ENCODE results near the gene LSM3.
"Not testable (repeated sequence)": the region's sequence is repeated elsewhere in the genome, so short reads cannot be mapped to it uniquely, and the experiment has no call there.

The LSM3 gene

GRCh38 chr3:14223595-14223994, 45.0 kb downstream of the LSM3 start:
- no peak for DNase-seq

- DNase-seq = no peak
These were observed 46.3 kb downstream of the LSM3 start for GRCh38 chr3:14224895-14225294.

DNA sequence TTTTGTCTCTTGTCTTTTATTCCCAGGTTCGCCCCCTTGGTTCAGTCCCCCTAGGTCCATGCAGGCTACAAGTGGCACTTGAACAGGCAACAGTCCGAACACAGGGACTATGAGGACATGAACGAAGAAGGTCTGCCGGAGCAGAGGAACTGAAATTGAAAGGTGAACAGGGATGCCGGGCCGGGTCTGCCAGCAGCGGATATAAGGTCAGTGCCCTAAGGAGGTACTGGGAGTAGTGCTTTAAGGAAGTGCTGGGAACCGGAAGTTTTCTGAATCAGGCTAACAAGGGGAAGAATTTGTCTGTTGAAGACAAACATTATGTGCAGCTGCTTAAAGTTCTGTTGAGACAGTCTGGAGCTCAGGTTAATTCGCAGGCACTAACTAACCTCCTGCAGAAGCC, 46.8 kb downstream of the LSM3 start:
- DNase-seq = no peak

DNA sequence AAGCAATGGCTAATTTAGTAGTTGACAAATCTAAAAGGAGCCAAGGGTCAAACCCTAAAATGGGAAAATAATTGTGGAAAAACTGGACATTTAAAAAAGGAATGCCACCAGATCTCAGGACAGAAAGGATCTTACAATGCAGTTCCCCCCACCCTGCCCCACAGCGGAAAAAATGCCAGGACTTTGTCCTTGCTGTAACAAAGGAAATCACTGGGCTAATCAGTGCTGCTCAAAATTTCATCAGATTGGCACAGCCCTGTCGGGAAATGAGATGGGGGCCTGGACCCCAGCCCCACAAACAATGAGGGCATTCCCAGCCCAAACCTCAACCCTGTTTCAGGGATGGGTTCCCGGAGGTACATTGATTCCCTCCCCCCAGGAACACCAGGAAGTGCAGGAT, 47.7 kb downstream of the LSM3 start:
- not testable (repeated sequence) for DNase-seq

GRCh38 chr3:14227856-14228255, 49.2 kb downstream of the LSM3 start:
- no peak for DNase-seq

DNA sequence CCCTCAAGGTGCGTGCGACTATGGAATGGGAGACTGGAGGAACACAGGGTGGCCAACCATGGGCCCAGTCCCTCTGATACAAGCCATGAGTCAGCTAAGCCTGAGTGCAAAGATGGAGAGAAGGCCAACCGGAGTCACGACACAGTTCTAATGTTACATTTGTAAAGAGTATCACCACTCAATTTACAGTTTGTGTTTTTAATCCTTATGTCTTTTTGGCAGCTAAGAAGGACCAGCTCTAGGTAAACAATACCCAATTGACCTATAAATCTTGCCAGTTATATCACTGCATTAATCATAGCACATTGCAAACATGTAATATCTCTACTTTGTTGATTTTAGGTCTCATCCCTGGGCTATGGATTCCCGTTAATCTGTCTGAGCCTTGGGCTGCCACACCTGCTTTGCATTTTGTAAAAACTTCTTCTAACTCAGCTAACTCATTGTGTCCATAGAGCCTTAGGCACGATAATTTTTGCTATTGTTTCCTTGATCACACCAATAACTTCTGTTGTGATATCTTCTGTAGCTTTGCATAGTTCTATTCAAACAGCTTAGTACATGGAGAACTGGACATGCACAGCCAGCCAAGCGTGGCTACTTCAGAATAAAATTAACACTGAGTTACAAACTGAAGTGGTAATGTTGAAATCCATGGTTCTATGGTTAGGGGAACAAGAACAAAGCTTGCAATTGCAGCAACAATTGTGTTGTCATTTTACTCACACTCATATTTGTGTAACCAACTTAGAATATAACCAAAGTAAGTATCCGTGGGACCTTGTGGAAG, 50.3 kb downstream of the LSM3 start:
- DNase-seq = no peak

- DNase-seq = not testable (repeated sequence)
These were observed 51.1 kb downstream of the LSM3 start for GRCh38 chr3:14229695-14230094.

DNA sequence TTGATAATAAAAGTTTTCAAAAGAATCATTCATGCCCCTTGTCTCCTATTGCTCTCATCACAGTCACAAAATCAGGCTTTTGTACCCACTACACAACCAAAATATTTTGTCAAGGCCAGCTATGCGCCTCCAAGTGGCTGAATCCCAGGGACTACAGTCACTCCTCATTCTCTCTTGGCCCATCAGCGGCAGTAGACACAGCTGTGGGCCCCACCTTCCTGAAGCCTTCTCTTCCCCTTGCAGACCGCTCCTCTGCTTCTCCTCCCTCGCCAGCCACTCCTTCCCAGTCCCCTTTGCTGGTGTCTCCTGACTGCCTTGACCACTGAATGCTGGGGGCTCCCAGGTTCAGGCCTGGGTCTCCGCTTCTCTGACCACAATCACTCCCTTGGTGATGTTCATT, 52.1 kb downstream of the LSM3 start:
- no peak for DNase-seq

DNA sequence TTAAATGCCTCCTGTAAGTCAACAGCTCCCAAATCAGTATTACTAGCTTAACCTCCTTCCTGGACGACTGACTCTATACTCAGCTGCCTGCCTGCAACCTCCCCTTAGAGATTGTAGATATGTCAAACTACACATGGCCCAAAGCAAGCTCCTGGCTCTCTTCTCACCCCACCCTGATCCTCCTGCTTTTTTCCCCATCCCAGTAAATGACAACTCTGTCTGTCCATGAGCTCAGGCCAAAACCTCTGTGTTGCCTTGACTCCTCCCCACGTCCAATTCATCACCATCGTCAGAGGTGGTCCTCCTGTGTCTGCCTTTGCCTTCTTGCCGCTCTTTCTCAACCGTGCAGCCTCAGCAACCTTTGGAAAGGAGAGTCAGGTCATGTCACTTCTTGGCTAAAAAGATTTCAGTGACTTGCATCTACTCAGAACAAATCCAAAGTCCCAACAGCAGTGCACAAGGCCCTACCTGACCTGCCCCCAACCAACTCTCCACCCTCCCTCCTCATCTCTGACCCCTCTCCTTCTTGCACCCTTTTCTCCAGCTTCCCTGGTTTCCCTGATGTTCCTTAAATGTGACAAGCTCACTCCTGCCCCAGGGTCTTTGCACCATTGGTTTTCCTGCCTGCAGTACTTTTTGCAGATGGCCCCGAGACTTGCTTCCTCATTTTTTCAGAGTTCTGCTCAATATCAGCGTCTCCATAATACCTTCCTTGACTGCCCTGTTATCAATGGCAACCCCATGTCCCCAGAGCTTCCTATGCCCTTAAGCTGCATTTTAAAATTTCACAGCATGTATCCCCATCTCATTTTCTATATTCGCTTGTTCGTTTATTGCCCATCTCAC, 52.8 kb downstream of the LSM3 start:
- DNase-seq = no peak

DNA sequence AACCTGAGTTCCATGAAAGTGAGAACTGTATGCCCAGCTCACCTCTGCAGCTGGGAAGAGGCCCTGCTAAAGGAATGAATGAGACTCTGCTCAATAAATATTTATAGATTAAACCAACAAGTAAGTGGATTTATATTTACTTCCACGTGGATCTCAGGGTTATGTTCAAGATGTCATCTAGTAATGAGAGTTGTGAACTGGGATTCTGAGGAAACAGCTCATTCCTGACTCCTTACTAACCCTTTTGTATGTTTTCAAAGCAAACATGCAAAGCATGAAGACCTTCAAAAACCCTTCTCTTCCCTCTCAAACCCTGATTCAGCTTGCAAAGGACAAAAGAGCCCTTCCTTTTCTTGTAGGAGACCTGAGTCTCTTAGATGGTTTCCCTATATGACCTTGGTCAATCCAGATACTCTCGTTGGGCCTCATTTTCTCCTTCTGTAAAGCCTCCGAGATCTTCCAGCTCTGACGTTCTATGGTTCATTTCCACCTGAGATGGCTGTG, 53.4 kb downstream of the LSM3 start:
- DNase-seq = no peak

DNA sequence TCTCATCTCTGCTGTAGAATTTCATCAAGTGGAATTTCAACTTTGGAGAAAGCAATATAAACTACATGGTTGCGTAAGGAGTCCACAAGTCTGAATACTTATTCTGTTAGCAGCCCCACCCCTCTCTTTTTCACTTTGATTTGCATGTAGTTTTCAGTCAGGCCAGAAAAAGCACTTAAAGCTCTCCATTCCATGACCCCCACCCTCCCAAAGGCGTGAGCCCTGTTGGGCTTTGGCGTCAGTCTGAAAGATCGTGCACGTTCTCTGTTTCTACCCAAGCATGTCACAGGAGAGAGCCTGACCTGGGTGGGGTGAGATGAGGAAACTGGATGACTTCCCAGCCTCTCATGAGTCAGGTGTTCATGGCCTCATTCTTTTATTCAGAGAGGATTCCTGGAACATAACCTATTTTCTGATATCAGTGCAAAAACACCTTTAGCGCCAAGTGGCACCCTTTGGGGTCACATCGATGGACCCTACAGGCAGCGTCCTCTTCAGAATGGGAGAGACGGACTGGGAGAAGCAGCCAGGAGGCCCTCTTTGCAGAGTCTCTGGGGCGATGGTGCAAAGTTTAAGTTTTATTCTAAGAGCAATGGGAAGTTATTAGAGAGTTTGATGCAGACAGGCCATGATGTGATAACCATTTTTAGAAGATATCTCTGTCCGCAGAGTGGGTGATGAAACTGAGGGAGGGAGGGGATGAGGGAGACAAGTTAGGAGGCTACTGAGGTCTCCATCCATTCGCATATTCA, 55.8 kb downstream of the LSM3 start:
- no peak for DNase-seq

DNA sequence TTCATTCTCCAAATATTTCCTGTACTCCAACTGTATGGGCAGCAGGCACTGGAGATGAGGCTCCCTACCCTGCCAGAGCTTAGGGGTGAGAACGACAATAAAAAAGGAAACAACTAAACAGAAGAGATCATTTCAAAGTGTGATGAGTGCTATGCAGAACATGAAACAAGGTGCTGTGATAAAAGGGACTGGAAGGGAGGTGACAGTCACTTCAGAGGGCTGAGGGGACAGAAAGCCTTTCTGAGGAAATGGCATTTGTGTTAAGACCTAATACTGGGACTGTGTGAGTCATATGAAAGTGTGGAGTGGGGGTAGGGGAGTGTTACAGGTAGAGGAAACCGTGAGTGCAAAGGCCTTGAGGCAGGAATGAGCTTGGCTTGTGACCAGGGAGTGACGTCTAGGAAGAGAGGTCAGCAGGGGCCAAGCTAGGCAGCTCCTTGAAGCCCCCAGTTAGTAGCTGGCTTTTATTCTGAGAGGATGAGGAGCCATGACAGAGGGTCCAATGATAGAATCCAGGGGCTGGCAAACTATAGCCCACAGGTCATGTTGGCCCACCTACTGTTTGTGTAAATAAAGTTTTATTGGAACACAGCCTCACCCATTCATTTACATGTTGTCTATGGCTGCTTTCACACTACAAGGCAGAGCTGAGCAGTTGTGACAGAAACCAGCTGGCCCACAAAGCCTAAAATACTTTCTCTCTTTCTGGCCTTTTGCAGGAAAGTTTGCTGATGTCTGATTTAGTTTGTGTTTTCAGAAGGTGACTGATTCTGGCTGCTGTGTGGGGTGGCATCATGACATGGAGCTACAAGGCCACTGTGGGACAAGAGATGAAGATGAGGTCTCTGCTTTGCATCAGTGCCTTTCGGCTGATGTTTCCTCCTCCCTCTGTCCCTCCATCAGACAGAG, 56.6 kb downstream of the LSM3 start:
- DNase-seq = no peak

- DNase-seq = no peak
These were observed 57.3 kb downstream of the LSM3 start for GRCh38 chr3:14235912-14236295.

DNA sequence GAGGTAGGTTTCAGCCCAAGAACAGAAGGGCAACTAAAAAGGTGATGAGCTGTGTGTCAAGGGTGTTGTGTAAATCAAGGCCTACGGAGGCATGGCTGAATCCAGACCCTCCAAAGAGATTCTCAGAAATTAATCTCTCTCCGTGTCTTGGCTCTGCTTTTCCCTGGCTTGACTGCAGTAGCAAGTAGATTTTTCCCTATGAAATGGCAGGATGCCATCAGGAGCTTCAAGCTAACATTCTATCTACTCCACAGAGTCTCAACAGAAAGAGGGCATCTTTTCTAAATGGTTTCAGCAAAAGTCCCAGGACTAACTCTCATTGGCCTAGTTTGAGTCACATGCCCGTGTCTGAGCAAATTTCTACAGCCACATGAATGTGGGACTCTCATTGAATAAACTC, 58.3 kb downstream of the LSM3 start:
- DNase-seq = no peak

- DNase-seq = no peak
These were observed 58.8 kb downstream of the LSM3 start for GRCh38 chr3:14237457-14237856.

DNA sequence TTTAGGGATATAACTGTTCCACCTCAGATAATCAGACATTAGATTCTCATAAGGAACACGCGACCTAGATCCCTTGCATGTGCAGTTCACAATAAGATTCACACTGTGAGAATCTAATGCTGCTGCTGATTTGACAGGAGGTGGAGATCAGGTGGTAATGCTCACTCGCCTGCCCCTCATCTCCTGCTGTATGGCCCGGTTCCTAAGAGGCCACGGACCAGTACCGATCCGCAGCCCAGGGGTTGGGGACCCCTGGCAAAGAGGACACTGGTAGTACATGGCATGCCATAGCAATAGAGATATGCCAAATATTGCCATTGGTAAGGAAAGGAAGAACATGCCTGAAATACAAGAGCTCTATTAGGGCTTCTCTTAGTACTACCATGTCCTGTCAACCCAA, 59.7 kb downstream of the LSM3 start:
- no peak for DNase-seq

- DNase-seq = no peak
These were observed 60.3 kb downstream of the LSM3 start for GRCh38 chr3:14238930-14239329.

- DNase-seq = no peak
These were observed 61.3 kb downstream of the LSM3 start for GRCh38 chr3:14239940-14240339.

DNA sequence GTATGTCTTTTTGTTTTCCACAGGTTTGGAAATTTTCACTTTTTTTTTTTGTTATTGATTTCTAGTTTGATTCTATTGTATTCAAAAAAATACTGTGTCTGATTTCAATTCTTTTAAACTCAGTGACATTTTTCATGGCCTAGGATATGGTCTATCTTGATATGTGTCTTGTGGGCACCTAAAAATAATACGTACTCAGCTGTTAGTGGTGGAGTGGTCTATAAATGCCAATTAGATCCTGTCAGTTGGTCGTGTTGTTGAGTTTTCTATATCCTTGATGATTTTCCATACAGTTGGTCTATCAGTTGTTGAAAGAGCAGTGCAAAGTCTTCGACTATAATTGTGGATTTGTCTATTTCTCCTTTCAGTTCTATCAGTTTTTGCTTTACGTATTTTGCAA, 61.7 kb downstream of the LSM3 start:
- no peak for DNase-seq

DNA sequence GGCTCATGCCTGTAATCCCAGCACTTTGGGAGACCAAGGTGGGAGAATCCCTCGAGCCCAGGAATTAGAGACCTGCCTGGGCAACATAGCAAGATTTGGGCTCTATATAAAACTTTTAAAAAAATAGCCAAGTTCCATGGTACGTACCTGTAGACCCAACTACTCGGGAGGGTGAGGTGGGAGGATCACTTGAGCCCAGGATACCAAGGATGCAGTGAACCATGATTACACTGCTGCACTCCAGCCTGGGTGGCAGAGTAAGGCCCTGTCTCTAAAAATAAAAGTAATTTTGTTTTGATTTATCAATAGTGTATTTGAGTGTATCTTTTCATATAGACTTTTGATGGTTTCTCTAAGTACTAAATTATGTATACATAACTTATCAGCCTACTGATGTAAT, 63.1 kb downstream of the LSM3 start:
- no peak for DNase-seq

- no peak for DNase-seq
These were observed 64.1 kb downstream of the LSM3 start for GRCh38 chr3:14242490-14243311.

All from activated gamma-delta T cell treated with Interleukin-2 at 50 U/mL for 16 hours (primary cell).